Activated naive CD4-positive, alpha-beta T cell treated with anti-CD3 and anti-CD28 coated beads, Interleukin-2, amount 50 U/mL, for 72 hours (primary cell): ENCODE data around the gene TAF3. TPM values are rescaled to one million over a fixed set of nuclear protein-coding genes. Genes with fewer than 3 reads are reported as not detected.
A peak's percentile ranks its signal among the peaks of the same experiment; 100 is the strongest.

Experiments
- ATAC-seq, 2 donors: fragments of 150-1000 bp; cut with Tn5 transposase; 2 replicates each; pipeline ENCODE4 v1.10.0; 2021; ENCODE audit warnings: mild to moderate bottlenecking in 2 of 2, moderate library complexity in 2 of 2
- DNase-seq, 2 donors: peaks; one replicate each; pipeline ENCODE4 v3.0.0; 2021 to 2022; ENCODE audit warnings: low spot score in 2 of 2
- H3K27ac Mint-ChIP-seq, 2 donors: one replicate each; pipeline ENCODE4 v1.8.0; 2022; ENCODE audit warnings: mild to moderate bottlenecking in 2 of 2, mixed read lengths in 2 of 2
- H3K36me3 Mint-ChIP-seq, 2 donors: one replicate each; pipeline ENCODE4 v1.8.0; 2022; ENCODE audit warnings: mixed read lengths in 2 of 2
- H3K9me3 Mint-ChIP-seq, 2 donors: one replicate each; pipeline ENCODE4 v1.8.0; 2022; ENCODE audit warnings: mixed read lengths in 2 of 2
- total RNA-seq, 2 donors: library from RNA; stranded (reverse); gene quantifications; one replicate each; pipeline ENCODE4 v1.2.3, GENCODE V29; 2022

TAF3 gene
- total RNA-seq, 2 donors from 2014 or later, result 12.0 to 16.8 TPM

- DNase-seq (no peak), ATAC-seq (no peak)
- peaks cover 0 to 60% of the 10 kb centered on the region in 2 donors for H3K36me3 Mint-ChIP-seq
- H3K9me3 Mint-ChIP-seq, result no peaks in the 10 kb centered on the region
- peak overlapping the region in 1 of 2 donors; percentile 93 for H3K27ac Mint-ChIP-seq
Observed at GRCh38 chr10:8057636-8058273, 239.4 kb downstream of the TAF3 start.

DNA sequence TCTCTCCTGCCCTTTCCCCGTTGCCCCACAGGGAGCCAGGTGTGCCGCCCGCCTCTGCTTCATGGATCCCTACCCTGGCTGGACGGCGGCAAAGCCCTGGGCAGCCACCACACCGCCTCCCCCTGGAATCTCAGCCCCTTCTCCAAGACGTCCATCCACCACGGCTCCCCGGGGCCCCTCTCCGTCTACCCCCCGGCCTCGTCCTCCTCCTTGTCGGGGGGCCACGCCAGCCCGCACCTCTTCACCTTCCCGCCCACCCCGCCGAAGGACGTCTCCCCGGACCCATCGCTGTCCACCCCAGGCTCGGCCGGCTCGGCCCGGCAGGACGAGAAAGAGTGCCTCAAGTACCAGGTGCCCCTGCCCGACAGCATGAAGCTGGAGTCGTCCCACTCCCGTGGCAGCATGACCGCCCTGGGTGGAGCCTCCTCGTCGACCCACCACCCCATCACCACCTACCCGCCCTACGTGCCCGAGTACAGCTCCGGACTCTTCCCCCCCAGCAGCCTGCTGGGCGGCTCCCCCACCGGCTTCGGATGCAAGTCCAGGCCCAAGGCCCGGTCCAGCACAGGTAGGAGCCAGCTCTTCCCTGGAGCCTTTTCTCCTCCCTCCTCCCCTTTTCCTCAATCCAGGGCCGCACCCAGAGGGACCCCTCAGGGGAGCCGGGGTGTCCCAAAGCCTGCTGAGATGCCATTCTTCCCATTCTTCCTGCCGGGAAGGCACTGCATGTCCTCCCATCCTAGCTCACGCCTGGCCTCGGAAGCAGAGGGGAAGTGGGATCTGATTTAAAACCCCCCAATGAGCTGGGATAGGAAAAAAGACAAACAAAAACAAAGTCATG lies 240.2 kb downstream of the TAF3 start:
- ATAC-seq, result no peak
- DNase-seq, result no peak
- Mint-ChIP-seq H3K36me3 (peaks cover 7 to 61% of the 10 kb centered on the region in 2 donors), H3K9me3 (no peaks in the 10 kb centered on the region), H3K27ac (peak overlapping the region in 1 of 2 donors; percentile 93)

- peaks cover 16 to 70% of the 10 kb centered on the region in 2 donors for H3K36me3 Mint-ChIP-seq
Observed at GRCh38 chr10:8059191-8059936, 241.1 kb downstream of the TAF3 start.

DNA sequence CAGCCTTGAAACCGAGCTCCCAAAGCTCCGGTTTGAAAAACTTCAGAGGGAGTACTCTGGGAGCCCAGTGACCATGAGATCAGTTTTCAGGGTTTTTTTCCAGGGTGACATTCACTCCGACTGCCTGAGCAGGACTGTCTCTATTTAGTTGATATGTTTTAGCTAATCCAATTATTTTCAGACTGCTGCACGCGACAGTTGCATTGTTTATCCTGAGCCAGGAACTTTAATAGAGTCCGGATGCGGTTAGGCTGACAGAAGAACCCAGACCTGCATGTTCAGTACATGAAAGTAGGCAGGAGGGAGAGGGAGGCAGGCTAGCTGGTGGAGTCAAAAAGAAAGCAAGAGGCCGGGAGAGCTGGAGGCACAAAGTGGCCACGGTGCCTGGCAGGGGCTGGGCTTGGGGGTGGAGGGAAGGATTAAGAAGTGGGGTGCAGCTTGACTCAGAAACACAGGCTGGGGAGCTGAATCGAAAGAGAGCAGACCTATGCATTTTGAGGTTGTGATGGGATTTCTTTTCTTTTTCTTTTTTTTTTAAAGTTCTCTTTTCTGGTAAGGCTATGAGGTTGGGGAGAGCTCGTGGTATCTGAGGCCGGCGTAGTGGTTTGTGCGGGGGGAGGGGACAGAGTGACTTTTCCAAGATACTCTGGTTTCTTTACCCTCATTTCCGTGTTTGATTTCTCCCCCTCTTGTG lies 241.9 kb downstream of the TAF3 start:
- H3K27ac Mint-ChIP-seq, result peak overlapping the region; percentile 83 to 93
- peak; percentile 60 to 61 for ATAC-seq
- H3K36me3 Mint-ChIP-seq, result peaks cover 20 to 75% of the 10 kb centered on the region in 2 donors
- DNase-seq, result peak in 1 of 2 donors; percentile 85
- H3K9me3 Mint-ChIP-seq, result no peaks in the 10 kb centered on the region

More at GRCh38 chr10:8059191-8059936, 241.1 kb downstream of the TAF3 start:
- H3K9me3 Mint-ChIP-seq, result no peaks in the 10 kb centered on the region
- H3K27ac Mint-ChIP-seq, result peak overlapping the region in 1 of 2 donors; percentile 93
- DNase-seq (no peak), ATAC-seq (no peak)

GRCh38 chr10:8060704-8061121 lies 242.4 kb downstream of the TAF3 start:
- peaks cover 20 to 75% of the 10 kb centered on the region in 2 donors for H3K36me3 Mint-ChIP-seq
- ATAC-seq (no peak), DNase-seq (no peak)
- no peaks in the 10 kb centered on the region for H3K9me3 Mint-ChIP-seq
- peak overlapping the region; percentile 83 to 93 for H3K27ac Mint-ChIP-seq

DNA sequence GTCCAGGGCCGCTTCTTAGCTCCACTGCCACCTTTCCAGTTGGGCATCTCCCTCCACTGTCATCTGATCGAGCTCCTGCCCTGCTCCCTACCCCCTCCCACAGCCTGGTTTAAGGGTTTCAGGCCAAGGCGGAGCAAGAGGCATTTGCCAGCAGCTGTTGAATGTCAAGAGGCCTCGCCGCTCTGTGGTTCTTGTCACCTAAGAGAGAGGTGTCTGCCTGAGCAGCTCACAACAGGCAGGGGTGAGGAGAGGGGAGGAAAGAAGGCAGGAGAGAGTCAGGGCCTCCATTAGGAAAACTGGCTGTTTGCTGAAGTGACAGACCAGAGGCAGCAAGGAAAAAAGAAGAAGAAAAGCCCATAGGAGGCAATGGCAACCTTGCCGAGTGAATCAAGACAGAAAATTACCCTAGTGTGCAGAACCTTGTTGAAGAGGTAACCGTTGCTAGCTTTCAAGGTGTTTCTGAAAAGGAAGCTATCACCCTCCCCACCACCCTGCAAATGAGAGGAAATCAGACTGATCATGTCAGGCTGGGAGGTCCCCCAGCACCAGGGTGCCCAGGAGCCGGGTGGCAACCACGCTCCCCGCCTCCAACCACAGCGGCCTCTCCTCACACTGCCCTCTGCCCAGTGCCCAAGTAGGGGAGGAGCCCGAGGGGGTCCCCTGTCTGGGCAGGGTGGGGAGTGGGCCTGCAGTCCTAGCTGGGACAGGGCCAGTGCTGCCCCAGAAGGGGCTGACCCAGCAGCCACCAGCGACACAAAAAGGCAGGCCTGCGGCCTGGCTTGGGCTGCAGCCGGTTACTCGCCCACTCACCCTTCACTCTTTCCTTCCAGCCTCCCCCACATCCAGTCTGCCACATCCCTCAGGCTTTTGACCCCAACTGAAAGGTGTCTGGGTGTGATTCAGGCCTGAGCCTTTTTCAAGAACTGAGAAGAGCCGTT lies 243.2 kb downstream of the TAF3 start:
- Mint-ChIP-seq H3K27ac (peak overlapping the region; percentile 19 to 93), H3K36me3 (peaks cover 20 to 74% of the 10 kb centered on the region in 2 donors), H3K9me3 (no peaks in the 10 kb centered on the region)
- peak in 1 of 2 donors; percentile 84 for DNase-seq
- peak; percentile 27 to 66 for ATAC-seq

GRCh38 chr10:8063128-8063908 lies 245.0 kb downstream of the TAF3 start:
- peaks cover 36 to 74% of the 10 kb centered on the region in 2 donors for H3K36me3 Mint-ChIP-seq
- H3K27ac Mint-ChIP-seq, result peak overlapping the region in 1 of 2 donors; percentile 93

GRCh38 chr10:8063935-8064334 lies 245.6 kb downstream of the TAF3 start:
- H3K27ac Mint-ChIP-seq, result peak overlapping the region; percentile 18 to 93
- ATAC-seq (no peak), DNase-seq (no peak)
- H3K36me3 Mint-ChIP-seq, result peaks cover 41 to 72% of the 10 kb centered on the region in 2 donors
- no peaks in the 10 kb centered on the region for H3K9me3 Mint-ChIP-seq

More at GRCh38 chr10:8063128-8063908, 245.0 kb downstream of the TAF3 start:
- no peaks in the 10 kb centered on the region for H3K9me3 Mint-ChIP-seq
- ATAC-seq (no peak), DNase-seq (no peak)

DNA sequence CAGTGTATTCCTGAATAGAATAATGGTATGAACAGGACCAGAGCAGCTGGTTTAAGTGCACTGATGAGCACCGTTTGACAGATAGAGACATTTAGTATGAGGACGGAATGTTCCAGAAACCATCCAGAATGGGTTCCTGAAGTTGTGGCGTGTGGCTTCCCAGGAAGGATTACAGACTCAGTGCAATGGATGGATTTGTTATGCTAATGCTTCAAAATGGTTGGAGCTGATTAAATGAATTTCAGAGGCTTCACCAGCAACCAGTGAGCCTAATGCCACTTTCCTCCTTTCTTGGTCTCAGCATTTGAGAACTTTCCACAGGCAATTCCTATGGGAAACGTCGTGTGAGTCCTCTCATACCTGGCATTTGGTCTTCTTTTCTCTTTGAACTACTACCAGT lies 246.1 kb downstream of the TAF3 start:
- Mint-ChIP-seq H3K36me3 (peaks cover 46 to 72% of the 10 kb centered on the region in 2 donors), H3K27ac (peak overlapping the region in 1 of 2 donors; percentile 94), H3K9me3 (no peaks in the 10 kb centered on the region)
- DNase-seq, result no peak
- no peak for ATAC-seq

DNA sequence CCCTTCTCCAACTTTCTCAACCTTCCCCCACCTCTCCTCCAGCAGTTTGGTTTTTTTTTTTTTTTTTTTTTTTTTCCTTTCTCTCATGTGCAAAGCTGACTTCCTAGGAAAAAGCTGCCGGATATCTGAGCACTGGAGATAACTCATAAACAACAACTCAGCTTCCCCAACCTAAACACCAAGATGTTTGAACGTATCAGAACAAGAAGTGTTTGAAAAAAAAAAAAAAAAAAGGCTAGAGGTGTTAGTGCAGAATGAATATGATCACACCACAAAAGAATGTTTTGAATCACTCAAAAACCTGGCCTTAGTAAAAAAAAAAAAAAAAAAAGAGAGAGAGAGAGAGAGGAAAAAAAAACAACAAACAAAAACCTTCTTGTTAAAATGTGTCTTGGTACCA lies 247.3 kb downstream of the TAF3 start:
- no peak for DNase-seq
- H3K27ac Mint-ChIP-seq, result peak overlapping the region; percentile 87 to 94
- H3K9me3 Mint-ChIP-seq, result no peaks in the 10 kb centered on the region
- H3K36me3 Mint-ChIP-seq, result peaks cover 48 to 75% of the 10 kb centered on the region in 2 donors
- ATAC-seq, result peak; percentile 31 to 73

DNA sequence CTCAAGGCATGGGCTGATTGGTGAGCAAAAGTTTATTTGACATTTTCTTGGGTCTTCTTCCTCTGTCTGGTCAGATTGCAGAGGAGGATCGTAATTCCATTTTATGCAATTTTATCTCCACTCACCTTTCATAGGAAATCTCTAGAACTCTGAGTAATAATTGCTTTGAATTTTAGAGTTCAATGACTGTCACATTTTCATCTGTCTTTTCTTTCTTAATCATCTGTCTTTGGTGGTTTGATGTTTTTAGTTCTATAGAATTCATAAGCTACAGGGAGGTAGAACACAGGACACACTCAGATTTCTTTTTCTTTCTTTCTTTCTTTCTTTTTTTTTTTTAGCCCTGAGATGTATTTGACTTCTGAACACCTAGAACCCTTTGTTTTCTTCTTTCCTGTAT lies 247.8 kb downstream of the TAF3 start:
- DNase-seq, result no peak
- Mint-ChIP-seq H3K27ac (peak overlapping the region; percentile 87 to 94), H3K9me3 (no peaks in the 10 kb centered on the region), H3K36me3 (peaks cover 48 to 75% of the 10 kb centered on the region in 2 donors)
- peak; percentile 36 to 74 for ATAC-seq
